Measurements from ENCODE around the gene SALL4. TPM values are rescaled to one million over a fixed set of nuclear protein-coding genes. Genes with fewer than 3 reads are reported as not detected.

Gene SALL4
- polyA plus RNA-seq, 1 of the 3 experiments (the other 2 are of a cell fraction) = 0.82 TPM

DNA sequence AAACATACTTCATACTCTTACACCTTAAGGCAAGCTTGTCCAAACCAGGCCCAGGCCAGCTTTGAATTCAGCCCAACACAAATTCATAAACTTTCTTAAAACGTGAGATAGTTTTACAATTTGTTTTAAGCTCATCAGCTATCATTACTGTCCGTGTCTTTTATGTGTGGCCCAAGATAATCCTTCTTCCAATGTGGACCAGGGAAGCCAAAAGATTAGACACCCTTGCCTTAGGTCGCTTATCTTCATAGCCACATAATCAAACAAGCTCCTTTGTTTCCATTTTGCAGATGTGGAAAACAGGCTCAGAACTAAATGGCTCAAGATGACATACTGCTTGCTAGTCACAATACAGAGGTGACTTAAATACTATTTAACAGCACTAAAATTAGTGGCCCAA lies 6.0 kb downstream of the SALL4 start:
- H3K27ac ChIP-seq (ENCODE audit: low read depth in 2 of 2, low read length in 1 of 2) = no peak overlapping the region
- no peaks in the 10 kb centered on the region for H3K36me3 ChIP-seq (replicated peaks in 1 of 2; ENCODE audit: control insufficient read depth in 1 of 2, insufficient read depth in 2 of 2, low read length in 1 of 2)
- H3F3A ChIP-seq (replicated peaks; ENCODE audit: insufficient read depth) = no peaks in the 10 kb centered on the region
- ChIA-PET POLR2A (no interaction called here), CTCF (interaction anchor here (0.8 to 5.8 kb wide), 6 partner anchors 9 to 332 kb away, joined by 3 to 31 read pairs (median 5); no protein-coding TSS in a partner anchor)
- H3K9me3 ChIP-seq = no peaks in the 10 kb centered on the region
- no peaks in the 10 kb centered on the region for H3K27me3 ChIP-seq (ENCODE audit: insufficient read depth)
- H3K9ac ChIP-seq = no peak overlapping the region
- no peak overlapping the region for H3K4me3 ChIP-seq (ENCODE audit: low read depth in 2 of 2, low read length in 1 of 2)
- no peaks in the 10 kb centered on the region for H3K79me2 ChIP-seq (ENCODE audit: insufficient read depth)
- TF ChIP-seq, protein P1, sequence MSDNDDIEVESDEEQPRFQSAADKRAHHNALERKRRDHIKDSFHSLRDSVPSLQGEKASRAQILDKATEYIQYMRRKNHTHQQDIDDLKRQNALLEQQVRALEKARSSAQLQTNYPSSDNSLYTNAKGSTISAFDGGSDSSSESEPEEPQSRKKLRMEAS (IDR thresholded peaks at IDR 0.05; ENCODE audit: low read depth) = no peak
- TF ChIP-seq, protein P2, sequence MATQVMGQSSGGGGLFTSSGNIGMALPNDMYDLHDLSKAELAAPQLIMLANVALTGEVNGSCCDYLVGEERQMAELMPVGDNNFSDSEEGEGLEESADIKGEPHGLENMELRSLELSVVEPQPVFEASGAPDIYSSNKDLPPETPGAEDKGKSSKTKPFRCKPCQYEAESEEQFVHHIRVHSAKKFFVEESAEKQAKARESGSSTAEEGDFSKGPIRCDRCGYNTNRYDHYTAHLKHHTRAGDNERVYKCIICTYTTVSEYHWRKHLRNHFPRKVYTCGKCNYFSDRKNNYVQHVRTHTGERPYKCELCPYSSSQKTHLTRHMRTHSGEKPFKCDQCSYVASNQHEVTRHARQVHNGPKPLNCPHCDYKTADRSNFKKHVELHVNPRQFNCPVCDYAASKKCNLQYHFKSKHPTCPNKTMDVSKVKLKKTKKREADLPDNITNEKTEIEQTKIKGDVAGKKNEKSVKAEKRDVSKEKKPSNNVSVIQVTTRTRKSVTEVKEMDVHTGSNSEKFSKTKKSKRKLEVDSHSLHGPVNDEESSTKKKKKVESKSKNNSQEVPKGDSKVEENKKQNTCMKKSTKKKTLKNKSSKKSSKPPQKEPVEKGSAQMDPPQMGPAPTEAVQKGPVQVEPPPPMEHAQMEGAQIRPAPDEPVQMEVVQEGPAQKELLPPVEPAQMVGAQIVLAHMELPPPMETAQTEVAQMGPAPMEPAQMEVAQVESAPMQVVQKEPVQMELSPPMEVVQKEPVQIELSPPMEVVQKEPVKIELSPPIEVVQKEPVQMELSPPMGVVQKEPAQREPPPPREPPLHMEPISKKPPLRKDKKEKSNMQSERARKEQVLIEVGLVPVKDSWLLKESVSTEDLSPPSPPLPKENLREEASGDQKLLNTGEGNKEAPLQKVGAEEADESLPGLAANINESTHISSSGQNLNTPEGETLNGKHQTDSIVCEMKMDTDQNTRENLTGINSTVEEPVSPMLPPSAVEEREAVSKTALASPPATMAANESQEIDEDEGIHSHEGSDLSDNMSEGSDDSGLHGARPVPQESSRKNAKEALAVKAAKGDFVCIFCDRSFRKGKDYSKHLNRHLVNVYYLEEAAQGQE (IDR thresholded peaks at IDR 0.05; ENCODE audit: low read depth, low read length) = no peak
- TF ChIP-seq EP300 (IDR thresholded peaks at IDR 0.05; ENCODE audit: borderline replicate concordance in 1 of 2, low read depth in 1 of 2, low read length in 1 of 2) (no peak), FOSL2 (IDR thresholded peaks at IDR 0.05; ENCODE audit: borderline replicate concordance, low read depth) (no peak), NRF1 (IDR thresholded peaks at IDR 0.05; ENCODE audit: low read depth, low read length) (no peak), NFIC (IDR thresholded peaks at IDR 0.05; ENCODE audit: borderline replicate concordance) (no peak), JUND (IDR thresholded peaks at IDR 0.05) (no peak), POLR2AphosphoS5 (IDR thresholded peaks at IDR 0.05; ENCODE audit: low read depth, low read length) (no peak), FOXM1 (IDR thresholded peaks at IDR 0.05; ENCODE audit: low read depth) (no peak)
- TF ChIP-seq, protein P3, sequence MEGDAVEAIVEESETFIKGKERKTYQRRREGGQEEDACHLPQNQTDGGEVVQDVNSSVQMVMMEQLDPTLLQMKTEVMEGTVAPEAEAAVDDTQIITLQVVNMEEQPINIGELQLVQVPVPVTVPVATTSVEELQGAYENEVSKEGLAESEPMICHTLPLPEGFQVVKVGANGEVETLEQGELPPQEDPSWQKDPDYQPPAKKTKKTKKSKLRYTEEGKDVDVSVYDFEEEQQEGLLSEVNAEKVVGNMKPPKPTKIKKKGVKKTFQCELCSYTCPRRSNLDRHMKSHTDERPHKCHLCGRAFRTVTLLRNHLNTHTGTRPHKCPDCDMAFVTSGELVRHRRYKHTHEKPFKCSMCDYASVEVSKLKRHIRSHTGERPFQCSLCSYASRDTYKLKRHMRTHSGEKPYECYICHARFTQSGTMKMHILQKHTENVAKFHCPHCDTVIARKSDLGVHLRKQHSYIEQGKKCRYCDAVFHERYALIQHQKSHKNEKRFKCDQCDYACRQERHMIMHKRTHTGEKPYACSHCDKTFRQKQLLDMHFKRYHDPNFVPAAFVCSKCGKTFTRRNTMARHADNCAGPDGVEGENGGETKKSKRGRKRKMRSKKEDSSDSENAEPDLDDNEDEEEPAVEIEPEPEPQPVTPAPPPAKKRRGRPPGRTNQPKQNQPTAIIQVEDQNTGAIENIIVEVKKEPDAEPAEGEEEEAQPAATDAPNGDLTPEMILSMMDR (IDR thresholded peaks at IDR 0.05) = no peak
- TF ChIP-seq, protein P4, sequence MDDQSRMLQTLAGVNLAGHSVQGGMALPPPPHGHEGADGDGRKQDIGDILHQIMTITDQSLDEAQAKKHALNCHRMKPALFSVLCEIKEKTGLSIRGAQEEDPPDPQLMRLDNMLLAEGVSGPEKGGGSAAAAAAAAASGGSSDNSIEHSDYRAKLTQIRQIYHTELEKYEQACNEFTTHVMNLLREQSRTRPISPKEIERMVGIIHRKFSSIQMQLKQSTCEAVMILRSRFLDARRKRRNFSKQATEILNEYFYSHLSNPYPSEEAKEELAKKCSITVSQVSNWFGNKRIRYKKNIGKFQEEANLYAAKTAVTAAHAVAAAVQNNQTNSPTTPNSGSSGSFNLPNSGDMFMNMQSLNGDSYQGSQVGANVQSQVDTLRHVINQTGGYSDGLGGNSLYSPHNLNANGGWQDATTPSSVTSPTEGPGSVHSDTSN (IDR thresholded peaks at IDR 0.05) = no peak
- TF ChIP-seq, protein P5, sequence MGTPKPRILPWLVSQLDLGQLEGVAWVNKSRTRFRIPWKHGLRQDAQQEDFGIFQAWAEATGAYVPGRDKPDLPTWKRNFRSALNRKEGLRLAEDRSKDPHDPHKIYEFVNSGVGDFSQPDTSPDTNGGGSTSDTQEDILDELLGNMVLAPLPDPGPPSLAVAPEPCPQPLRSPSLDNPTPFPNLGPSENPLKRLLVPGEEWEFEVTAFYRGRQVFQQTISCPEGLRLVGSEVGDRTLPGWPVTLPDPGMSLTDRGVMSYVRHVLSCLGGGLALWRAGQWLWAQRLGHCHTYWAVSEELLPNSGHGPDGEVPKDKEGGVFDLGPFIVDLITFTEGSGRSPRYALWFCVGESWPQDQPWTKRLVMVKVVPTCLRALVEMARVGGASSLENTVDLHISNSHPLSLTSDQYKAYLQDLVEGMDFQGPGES (IDR thresholded peaks at IDR 0.05; ENCODE audit: low read depth, low read length) = no peak
- TF ChIP-seq, protein P6, sequence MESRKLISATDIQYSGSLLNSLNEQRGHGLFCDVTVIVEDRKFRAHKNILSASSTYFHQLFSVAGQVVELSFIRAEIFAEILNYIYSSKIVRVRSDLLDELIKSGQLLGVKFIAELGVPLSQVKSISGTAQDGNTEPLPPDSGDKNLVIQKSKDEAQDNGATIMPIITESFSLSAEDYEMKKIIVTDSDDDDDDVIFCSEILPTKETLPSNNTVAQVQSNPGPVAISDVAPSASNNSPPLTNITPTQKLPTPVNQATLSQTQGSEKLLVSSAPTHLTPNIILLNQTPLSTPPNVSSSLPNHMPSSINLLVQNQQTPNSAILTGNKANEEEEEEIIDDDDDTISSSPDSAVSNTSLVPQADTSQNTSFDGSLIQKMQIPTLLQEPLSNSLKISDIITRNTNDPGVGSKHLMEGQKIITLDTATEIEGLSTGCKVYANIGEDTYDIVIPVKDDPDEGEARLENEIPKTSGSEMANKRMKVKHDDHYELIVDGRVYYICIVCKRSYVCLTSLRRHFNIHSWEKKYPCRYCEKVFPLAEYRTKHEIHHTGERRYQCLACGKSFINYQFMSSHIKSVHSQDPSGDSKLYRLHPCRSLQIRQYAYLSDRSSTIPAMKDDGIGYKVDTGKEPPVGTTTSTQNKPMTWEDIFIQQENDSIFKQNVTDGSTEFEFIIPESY (IDR thresholded peaks at IDR 0.05; ENCODE audit: borderline replicate concordance, low read depth) = no peak
- peaks cover 9 to 14% of the 10 kb centered on the region in 2 experiments; a peak in 2 of 4 replicates for H3K4me1 ChIP-seq (ENCODE audit: control insufficient read depth in 1 of 2, insufficient read depth in 2 of 2, low read depth in 1 of 2, low read length in 1 of 2)
- H3K9me2 ChIP-seq = no peaks in the 10 kb centered on the region
- H2AFZ ChIP-seq (ENCODE audit: low read depth) = 0 out of 2 replicates have a peak overlapping the region, but pooled peaks have one; percentile 15
- WGBS (ENCODE audit: low lambda C conversion rate) = 95% methylated on average over 3 of the region's 3 CpGs
- H4K20me1 ChIP-seq (ENCODE audit: insufficient read depth) = no peaks in the 10 kb centered on the region
- H3K4me2 ChIP-seq = no peak overlapping the region
- DNase-seq = no peak
